GM19025 (cell line): ENCODE data around the gene IER3.
"Not testable (repeated sequence)": the region's sequence is repeated elsewhere in the genome, so short reads cannot be mapped to it uniquely, and the experiment has no call there.

Source experiments
- ATAC-seq: cut with Tn5 transposase; IDR thresholded peaks from one replicate; pipeline ENCODE4 v1.9.1; 2021; ENCODE audit warnings: mild to moderate bottlenecking, low read depth, moderate library complexity; ENCODE audit not compliant: unreplicated experiment

IER3 gene

GRCh38 chr6:30769088-30769852 lies 24.9 kb upstream of the IER3 start:
- no peak for ATAC-seq

DNA sequence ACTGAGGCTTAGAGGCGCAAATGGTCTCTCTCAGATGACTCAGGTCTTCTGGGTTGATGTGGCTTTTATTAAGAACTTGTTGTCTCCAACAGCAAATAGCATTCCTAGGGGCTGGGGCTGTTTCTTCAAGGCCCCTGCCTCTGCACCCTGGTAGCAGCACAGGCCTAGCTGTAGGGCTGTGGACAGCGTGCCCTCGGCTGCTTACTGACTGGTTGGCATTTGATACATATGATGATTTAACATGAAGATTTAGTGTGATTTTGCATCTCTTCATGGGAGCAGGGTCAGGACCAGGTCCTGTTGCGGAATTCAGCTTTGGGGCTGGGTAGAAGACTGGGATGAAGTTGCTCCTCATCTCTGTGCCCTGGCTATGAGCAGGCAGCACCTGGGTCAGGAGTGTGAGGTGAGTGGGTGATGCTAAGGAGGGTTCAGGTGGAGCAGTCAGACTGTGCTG lies 24.3 kb upstream of the IER3 start:
- ATAC-seq: no peak

DNA sequence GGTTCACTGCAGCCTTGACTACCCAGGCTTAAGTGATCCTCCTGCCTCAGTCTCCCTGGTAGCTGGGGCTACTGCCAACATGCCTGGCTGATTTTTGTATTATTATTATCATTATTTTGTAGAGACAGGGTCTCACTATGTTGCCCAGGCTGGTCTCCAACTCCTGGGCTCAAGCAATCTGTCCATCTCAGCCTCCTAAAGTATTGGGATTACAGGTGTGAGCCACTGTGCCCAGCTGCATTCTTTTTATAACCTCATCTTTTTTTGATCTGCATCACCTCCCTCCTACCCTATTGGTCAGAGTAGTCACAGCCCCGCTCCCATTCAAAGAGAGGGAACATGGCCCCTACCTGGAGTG lies 23.6 kb upstream of the IER3 start:
- no peak for ATAC-seq

GRCh38 chr6:30767158-30767943 lies 23.0 kb upstream of the IER3 start:
- ATAC-seq: peak; percentile 66

DNA sequence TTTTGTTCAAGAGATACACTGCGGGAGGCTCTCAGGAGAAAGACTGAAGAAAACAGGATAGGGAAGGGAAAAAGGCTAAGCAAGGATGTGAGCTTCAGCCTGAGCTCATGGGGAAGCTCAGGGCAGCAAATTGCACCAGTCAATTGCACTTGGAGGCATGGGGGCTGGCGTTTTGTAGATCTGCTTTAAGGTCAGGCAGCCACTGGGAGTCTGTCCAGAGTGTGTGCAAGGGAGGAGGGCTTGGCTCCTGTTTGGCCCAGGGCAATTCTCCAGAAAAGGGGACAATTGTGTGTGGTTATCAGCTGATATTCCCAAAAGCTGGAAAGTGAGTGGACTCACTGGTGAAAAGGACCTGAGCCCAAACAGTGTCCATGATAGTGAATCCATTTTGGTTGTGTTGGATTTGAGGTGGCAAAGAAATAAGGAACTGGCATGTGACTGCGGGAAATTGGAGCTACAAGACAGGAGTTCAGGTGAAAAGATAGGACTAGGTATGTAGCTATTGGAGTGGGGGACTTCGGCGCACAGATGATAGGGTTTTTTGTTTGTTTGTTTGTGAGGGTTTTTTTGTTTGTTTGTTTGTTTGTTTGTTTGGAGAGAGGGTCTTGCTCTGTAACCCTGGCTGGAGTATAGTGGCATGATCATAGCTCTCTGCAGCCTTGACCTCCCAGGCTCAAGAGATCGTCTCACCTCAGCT lies 22.3 kb upstream of the IER3 start:
- ATAC-seq: no peak

DNA sequence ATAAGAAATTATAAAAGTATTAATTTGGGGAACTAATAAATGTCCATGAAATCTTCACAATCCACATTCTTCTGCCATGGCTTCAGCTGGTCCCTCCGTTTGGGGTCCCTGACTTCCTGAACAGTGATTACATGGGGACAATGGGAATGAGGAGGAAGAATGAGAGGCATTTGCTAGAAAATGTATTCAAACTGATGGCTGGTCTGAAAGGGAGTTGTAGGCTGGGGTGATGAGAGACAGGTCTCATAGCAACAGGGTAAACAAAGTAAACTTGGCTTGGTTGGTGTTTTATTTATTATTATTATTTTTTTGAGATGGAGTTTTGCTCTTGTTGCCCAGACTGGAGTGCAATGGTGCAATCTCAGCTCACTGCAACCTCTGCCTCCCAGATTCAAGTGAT lies 21.1 kb upstream of the IER3 start:
- ATAC-seq: not testable (repeated sequence)

GRCh38 chr6:30764490-30765043 lies 20.2 kb upstream of the IER3 start:
- not testable (repeated sequence) for ATAC-seq

DNA sequence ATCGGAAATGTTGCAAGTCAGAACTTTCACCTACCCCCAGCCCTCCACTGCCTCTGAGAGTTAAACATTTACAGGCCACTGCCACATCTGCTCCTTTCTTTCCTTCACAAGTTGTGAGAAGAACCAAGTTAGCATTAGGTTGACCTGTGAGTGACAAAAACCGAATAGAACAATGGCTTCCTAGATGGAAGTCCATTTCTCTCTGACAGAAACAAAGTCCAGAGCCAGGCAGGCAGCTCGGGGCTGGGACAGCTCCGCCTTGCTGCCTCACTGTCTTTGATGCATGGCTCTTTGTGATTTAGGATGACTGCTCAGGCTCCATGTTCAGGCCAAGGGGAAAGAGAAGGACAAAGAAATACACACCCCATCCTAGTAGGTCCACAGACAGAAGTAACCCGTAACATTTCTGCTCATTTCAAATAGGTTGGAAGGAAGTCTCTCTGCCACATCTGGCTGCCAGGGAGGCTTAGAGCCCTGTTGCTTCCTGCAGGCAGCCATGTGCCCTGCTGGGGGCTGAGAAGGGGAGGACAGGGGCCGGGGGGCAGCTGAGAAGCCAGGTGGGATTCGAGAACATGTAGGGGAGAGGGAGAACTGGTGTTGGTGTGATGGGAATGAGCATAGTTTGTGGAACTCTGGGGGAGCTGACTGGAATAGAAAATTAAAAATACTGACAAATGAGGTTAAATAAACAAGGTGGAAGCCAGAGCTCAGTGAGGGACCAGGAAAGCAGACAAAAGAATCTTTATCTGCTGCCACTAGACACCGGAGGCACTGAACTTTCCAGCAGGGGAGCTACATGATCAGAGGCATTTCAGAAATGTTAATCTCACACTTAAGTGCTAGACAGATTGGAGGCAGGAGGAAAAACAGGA lies 19.5 kb upstream of the IER3 start:
- ATAC-seq: no peak

- no peak for ATAC-seq
Observed at GRCh38 chr6:30763155-30763617, 18.8 kb upstream of the IER3 start.

- ATAC-seq: no peak
Observed at GRCh38 chr6:30761791-30762429, 17.6 kb upstream of the IER3 start.

- no peak for ATAC-seq
Observed at GRCh38 chr6:30760549-30760948, 16.2 kb upstream of the IER3 start.

DNA sequence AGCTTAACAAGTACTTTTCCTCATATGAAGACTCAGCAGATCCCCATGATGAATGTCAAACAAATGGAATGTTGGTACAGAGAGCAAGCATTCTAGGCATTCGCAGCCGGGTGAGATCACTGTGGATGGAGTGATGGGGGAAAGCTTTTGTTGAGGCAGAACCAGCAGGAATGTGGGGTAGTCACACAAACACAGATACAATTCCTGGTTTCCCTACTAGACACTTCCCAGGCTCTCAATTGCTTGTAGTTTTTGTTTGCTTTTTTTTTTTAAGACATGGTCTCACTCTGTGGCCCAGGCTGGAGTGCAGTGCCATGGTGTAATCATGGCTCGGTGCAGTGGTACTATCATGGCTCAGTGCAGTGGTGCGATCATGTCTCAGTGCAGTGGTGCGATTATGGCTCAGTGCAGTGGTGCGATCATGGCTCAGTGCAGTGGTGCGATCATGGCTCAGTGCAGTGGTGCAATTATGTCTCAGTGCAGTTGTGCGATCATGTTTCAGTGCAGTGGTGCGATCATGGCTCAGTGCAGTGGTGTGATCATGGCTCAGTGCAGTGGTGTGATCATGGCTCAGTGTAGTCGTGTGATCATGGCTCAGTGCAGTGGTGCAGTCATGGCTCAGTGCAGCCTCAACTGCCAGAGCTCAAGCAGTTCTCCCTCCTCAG lies 15.4 kb upstream of the IER3 start:
- no peak for ATAC-seq

DNA sequence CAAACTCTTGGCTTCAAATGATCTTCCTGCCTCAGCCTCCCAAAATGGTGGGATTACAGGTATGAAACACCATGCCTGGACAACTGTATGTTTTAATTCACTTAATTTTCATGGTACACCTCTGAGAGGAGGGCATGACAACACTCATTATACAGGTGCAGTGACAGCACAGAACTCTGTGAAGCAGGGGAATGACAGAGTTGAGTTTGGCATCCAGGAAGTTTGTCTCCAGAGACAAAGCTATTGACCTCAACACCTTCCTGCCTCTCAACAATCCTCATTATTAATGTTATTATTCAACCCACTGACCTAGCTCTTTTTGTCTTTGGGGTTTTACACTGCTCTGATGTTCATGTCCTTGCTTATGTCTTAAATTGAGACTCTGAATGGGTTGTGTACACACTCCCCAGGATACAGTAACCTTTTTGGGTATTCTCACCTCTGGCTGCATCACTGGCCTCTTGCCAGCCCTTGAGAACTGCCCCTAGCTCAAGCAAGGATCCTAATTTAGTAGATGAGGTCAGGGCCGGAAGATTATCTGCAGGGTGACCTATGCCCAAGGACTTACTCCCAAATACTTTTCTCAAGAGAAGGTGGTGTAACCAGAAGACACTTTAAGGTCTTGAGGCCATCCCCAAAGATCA lies 13.0 kb upstream of the IER3 start:
- ATAC-seq: no peak

DNA sequence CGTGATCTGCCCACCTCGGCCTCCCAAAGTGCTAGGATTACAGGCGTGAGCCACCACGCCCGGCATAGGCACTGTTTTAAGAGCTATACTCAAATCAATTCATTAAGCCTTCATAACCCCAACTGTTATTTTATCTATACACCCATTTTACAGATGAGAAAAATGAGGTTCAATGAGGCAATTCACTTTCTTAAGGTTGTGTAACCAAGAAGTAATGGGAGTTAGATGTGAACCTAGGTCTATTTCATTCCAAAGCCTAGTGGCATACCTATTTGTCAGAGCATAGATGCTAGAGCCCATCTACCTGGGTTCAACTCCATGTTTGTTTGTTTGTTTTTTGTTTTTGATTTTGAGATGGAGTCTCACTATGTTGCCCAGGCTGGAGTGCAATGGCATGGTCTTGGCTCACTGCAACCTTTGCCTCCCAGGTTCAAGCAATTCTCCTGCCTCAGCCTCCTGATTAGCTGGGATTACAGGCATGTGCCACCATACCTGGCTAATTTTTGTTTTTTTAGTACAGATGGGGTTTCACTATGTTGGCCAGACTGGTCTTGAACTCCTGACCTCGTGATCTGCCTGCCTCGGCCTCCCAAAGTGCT lies 12.2 kb upstream of the IER3 start:
- not testable (repeated sequence) for ATAC-seq

- ATAC-seq: no peak
Observed at GRCh38 chr6:30754631-30755030, 10.3 kb upstream of the IER3 start.

DNA sequence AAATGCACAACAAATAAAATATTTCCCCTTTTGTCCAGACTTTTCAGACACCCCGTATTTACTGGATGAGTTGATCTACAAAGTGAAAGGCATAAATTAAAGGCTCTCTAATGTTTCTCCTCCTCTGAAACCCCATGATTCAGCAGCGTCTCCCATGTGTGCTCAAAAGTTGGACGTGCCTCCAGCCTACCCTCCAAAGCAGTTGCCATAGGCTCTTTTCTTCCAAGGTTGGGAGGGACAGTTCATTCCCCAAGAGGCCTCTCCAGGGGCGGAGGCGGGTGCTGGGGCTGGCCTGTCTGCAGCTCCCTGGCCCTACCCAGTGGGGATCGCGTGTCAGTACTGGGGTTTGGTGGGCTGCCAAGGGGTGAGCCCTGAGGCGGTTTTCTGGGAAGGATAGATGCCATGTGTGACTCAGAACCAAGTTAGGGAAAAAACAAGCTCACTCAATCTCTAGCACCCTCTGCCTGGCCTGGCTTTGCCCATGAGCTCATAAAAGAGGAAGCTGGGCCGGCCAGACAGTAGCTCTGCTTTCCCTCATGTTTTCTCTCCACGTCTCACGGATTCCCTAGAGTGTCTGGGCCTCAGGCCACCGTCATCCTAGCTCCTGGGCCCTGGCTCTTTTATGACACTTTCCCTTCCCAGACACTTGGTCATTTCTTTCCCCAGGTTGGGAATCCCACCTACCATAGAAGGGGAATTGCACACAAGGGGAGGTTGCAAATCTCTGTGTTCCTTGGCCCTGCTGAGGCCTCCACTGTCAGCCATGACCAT lies 8.0 kb upstream of the IER3 start:
- ATAC-seq: no peak

- no peak for ATAC-seq
Observed at GRCh38 chr6:30750379-30750668, 6.0 kb upstream of the IER3 start.
